ENCODE data around the gene SOX5. TPM values are rescaled to one million over a fixed set of nuclear protein-coding genes. Genes with fewer than 3 reads are reported as not detected.

The SOX5 gene
- total RNA-seq, 1 experiment from 2014 or later, result 3.1 TPM

DNA sequence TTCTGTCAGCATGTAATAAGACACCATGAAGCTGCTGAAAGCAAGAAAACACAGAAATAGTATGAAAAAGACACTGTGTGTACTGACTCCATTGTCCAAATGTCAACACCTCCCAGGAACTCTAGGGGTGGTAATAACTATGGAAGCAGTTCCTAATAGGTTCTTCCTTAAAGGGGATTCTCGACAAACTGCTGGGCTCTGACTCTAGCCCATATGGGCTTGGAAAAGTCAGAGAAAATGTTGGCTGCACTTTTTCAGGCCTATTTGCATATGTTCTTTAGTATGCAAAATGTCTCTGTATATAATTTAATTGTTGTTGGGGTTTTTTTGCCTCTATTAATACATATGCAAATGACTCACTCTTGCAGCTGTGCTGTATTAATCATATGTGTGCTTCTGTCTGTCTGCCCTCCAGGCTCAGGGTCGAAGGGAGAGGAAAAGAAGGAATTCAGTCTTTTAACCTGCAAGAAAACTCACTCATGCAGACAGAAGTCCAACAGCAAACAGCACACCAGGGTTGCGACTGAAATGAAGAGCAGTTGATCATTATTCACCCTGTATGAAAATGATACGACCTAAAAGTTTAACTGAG, 317.6 kb downstream of the SOX5 start:
- no peaks in the 10 kb centered on the region; a peak in 1 of 7 replicates for H3K36me3 Mint-ChIP-seq (ENCODE audit: insufficient read depth in 1 of 3, low read depth in 3 of 3)
- Histone ChIP-seq H3K56ac (ENCODE audit: insufficient read length, low read depth, low read length) (no peak overlapping the region), H3K14ac (ENCODE audit: insufficient read depth, low read length) (no peak overlapping the region), H3K4me2 (ENCODE audit: insufficient read depth, insufficient read length, low read length) (no peak overlapping the region), H3T11ph (ENCODE audit: low read length) (no peak overlapping the region), H4K8ac (replicated peaks; ENCODE audit: insufficient read length, low read depth, low read length) (no peak overlapping the region), H3K79me1 (ENCODE audit: insufficient read depth, low read depth, low read length, poor library complexity, severe bottlenecking) (no peaks in the 10 kb centered on the region), H3K27me3 (ENCODE audit: insufficient read depth, low read length) (no peaks in the 10 kb centered on the region), H2AK5ac (ENCODE audit: insufficient read length, low read length) (no peak overlapping the region), H4K91ac (ENCODE audit: insufficient read length, low read depth, low read length) (no peak overlapping the region), H3K9me3 (ENCODE audit: control insufficient read depth, low read depth, low read length) (no peaks in the 10 kb centered on the region), H3K4me1 (ENCODE audit: insufficient read depth, low read length) (peaks cover 3% of the 10 kb centered on the region; the same call in 1 of the 2 replicates), H2BK15ac (ENCODE audit: low read depth, low read length) (no peak overlapping the region), H2BK20ac (ENCODE audit: low read depth, low read length, poor library complexity, severe bottlenecking) (no peak overlapping the region), H3K27ac (ENCODE audit: insufficient read length, low read depth, low read length) (no peak overlapping the region), H4K5ac (ENCODE audit: insufficient read length, low read depth, low read length) (no peak overlapping the region), H3K79me2 (ENCODE audit: insufficient read depth, low read length) (no peaks in the 10 kb centered on the region), H3K9ac (ENCODE audit: extremely low read depth, insufficient read length, low read length) (no peak overlapping the region), H4K20me1 (ENCODE audit: control insufficient read depth, insufficient read depth, insufficient read length) (no peaks in the 10 kb centered on the region), H3K18ac (ENCODE audit: insufficient read length, low read depth, low read length) (no peak overlapping the region), H2BK12ac (ENCODE audit: insufficient read length, low read depth, low read length) (no peak overlapping the region), H2BK5ac (ENCODE audit: insufficient read length, low read length) (no peak overlapping the region), H3K23me2 (ENCODE audit: insufficient read length, low read depth, low read length, poor library complexity, severe bottlenecking) (no peaks in the 10 kb centered on the region), H3K4ac (ENCODE audit: low read depth, low read length) (no peak overlapping the region), H3K23ac (ENCODE audit: insufficient read length, low read depth, low read length) (no peak overlapping the region), H2AFZ (ENCODE audit: low read length) (no peak overlapping the region), H2BK120ac (ENCODE audit: low read depth, low read length, poor library complexity, severe bottlenecking) (no peak overlapping the region)
- H3K4me1 Mint-ChIP-seq, result peaks cover 30% of the 10 kb centered on the region in 2 experiments
- no CpG with 5 or more reads among the region's 4 CpGs for WGBS (ENCODE audit: extremely low coverage, insufficient read length, low lambda C conversion rate)
- peak overlapping the region; percentile 1 to 96 (median 94); a peak in 4 of 7 replicates for H3K27ac Mint-ChIP-seq
- TF ChIP-seq, protein P1, sequence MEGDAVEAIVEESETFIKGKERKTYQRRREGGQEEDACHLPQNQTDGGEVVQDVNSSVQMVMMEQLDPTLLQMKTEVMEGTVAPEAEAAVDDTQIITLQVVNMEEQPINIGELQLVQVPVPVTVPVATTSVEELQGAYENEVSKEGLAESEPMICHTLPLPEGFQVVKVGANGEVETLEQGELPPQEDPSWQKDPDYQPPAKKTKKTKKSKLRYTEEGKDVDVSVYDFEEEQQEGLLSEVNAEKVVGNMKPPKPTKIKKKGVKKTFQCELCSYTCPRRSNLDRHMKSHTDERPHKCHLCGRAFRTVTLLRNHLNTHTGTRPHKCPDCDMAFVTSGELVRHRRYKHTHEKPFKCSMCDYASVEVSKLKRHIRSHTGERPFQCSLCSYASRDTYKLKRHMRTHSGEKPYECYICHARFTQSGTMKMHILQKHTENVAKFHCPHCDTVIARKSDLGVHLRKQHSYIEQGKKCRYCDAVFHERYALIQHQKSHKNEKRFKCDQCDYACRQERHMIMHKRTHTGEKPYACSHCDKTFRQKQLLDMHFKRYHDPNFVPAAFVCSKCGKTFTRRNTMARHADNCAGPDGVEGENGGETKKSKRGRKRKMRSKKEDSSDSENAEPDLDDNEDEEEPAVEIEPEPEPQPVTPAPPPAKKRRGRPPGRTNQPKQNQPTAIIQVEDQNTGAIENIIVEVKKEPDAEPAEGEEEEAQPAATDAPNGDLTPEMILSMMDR (conservative IDR thresholded peaks at IDR 0.05), result no peak
- DNase-seq, result no peak
- H3K9me3 Mint-ChIP-seq, result no peaks in the 10 kb centered on the region
- no peaks in the 10 kb centered on the region for H3K27me3 Mint-ChIP-seq (ENCODE audit: low read depth)
- no peak overlapping the region for H3K4me3 Mint-ChIP-seq

Measured in H9 (cell line).